Neural cell (in vitro differentiated cells): ENCODE data around the gene MYO6.

Experiments
- CTCF ChIP-seq: fragments of 450-650 bp; IDR thresholded peaks from 2 replicates; pipeline ENCODE4 v1.5.1; 2014; ENCODE audit warnings: antibody characterized with exemption, mild to moderate bottlenecking, moderate library complexity; ENCODE audit not compliant: poor library complexity, severe bottlenecking
- EP300 ChIP-seq: fragments of 450-650 bp; conservative IDR thresholded peaks from 2 replicates; pipeline ENCODE4 v1.6.1; 2014; ENCODE audit warnings: antibody characterized with exemption, mild to moderate bottlenecking, moderate library complexity; ENCODE audit not compliant: poor library complexity, severe bottlenecking
- EZH2 ChIP-seq: fragments of 200-600, 300-800 bp; shearing (Covaris generic), sonication (generic); IDR thresholded peaks from 2 replicates; pipeline ENCODE4 v1.6.1; 2014; ENCODE audit warnings: antibody characterized with exemption, low read length, borderline replicate concordance, mild to moderate bottlenecking; ENCODE audit not compliant: insufficient read depth, poor library complexity, severe bottlenecking
- MXI1 ChIP-seq: fragments of 450-650 bp; conservative IDR thresholded peaks from 2 replicates; pipeline ENCODE4 v1.6.1; 2014; ENCODE audit warnings: antibody characterized with exemption, mild to moderate bottlenecking; ENCODE audit not compliant: poor library complexity, severe bottlenecking
- POLR2AphosphoS5 ChIP-seq: IDR thresholded peaks from 2 replicates; pipeline ENCODE4 v1.6.1; 2012
- RAD21 ChIP-seq: fragments of 450-650 bp; conservative IDR thresholded peaks from 2 replicates; pipeline ENCODE4 v1.6.1; 2014; ENCODE audit warnings: antibody characterized with exemption, mild to moderate bottlenecking, moderate library complexity
- REST ChIP-seq: IDR thresholded peaks from 2 replicates; pipeline ENCODE4 v1.6.1; 2012; ENCODE audit warnings: borderline replicate concordance
- SMC3 ChIP-seq: fragments of 450-650 bp; conservative IDR thresholded peaks from 2 replicates; pipeline ENCODE4 v1.6.1; 2014; ENCODE audit warnings: antibody characterized with exemption, mild to moderate bottlenecking, moderate library complexity; ENCODE audit not compliant: poor library complexity
- TAF1 ChIP-seq: IDR thresholded peaks from 2 replicates; pipeline ENCODE4 v1.6.1; 2012; ENCODE audit warnings: low read depth

GRCh38 chr6:75776461-75776860, 27.4 kb downstream of the MYO6 start:
- TF ChIP-seq CTCF: no peak
- no peak for TF ChIP-seq TAF1
- no peak for TF ChIP-seq EP300
- TF ChIP-seq EZH2: no peak
- no peak for TF ChIP-seq POLR2AphosphoS5
- TF ChIP-seq MXI1: no peak
- TF ChIP-seq REST: no peak
- TF ChIP-seq RAD21: no peak
- TF ChIP-seq SMC3: no peak
